Epithelial cell of alveolus of lung (primary cell): ENCODE measurements around the gene CDK11B. TPM values are rescaled to one million over a fixed set of nuclear protein-coding genes. Genes with fewer than 3 reads are reported as not detected.

ENCODE experiments used
- total RNA-seq: library from RNA; depleted of rRNA; stranded (reverse); fragments of >200 nt; gene quantifications from 2 replicates; pipeline ENCODE4 v1.2.1, GENCODE V29; 2015

Gene CDK11B
- 9.6 and 14.5 TPM in 2 replicates for total RNA-seq

DNA sequence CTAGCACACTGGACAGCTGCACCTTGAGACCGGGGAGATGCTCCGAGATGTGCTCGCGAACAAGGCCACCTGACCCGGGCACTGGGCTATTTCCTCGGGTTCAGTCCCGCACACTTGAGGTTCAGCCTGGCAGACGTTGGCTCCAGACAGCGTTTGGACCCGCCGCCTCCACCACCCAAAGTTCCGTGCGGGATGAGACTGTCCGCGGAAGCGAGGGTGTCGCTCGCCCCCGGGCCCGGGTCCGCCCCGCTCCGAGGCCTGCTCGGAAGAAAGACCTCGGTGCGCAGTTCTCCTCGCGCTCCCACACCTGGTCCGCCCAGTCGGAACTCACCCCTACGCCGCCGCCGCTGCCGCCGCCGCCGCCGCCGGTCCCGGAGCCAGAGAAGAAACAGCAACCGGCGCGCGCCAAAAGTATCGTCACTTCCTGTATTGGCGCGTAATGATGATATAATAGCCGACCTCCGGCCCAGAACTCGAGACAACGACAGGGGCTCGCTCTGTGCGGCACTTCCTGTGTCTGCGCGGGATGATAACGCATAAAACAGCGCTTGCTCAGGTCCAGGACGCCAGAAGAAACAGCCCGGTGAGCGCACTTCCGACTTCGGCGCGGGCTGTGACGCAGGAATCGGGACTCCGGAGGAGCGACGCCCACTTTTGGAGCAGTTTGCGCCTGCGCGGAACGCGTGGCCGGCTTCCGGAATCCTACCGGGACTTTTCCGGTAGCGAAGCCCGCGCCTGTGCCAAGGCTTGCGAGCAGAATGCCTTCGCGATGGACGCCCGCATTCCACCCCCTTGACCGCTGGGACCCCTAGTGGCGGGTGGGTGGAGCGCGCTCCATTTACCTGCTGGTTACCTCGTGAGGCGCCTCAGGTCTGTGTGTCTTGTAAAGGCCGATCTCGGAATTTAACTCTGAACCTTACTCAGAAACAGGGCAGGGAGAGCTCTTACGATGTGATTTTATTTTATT is at the start of gene CDK11B:
Gene CDK11B, minus strand, starts transcription at position 422 of the 967 bp plus-strand sequence. CDS start 1,519 bp downstream, outside the sequence.

DNA sequence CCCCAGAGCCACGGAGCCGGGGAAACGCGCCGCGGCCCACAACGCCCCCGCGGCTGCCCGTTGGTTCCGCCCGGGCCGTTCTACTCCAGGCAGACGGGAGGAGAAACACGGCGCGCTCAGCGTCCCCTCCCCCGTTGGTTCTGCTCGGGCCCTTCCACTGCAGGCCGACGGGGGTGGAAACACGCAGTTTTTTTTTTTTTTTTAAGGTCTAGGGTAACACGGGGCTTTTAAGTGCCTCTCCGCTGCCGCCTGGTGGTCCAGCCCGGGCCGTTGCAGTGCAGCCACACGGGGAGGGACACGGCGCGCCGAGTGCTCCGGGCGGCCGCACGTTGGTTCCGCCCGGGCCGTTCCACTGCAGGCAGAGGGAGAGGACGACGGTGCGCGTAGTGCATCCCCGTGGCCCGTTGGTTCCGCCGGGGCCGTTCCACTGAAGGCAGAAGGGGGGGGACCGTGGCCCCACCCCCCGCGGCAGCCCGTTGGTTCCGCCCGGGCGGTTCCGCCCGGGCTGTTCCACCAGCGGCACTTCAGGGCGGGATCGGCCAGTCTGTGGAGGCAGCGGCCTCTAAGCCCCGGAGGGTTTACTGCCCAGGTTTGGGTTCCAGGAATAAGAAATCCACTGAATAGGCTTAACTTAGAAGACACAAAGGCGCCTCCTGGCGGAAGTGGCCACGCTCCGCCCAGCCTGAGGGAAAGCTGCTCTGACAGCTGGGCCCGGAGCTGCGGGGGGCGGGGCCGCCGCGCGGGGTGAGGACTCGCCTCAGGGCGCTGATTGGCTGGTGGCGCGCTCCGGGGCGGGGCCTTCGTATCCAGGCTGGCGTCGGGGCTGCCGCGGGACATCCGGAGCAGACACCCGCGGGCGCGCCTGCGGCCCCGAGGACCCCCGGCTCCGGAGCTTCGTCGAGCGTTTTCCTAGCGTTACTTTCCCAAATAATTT is 34.2 kb upstream of the CDK11B start, which contains the start of gene SLC35E2B:
Gene SLC35E2B, minus strand, starts transcription at position 82 of the 934 bp plus-strand sequence. CDS start 16,096 bp downstream, outside the sequence.

DNA sequence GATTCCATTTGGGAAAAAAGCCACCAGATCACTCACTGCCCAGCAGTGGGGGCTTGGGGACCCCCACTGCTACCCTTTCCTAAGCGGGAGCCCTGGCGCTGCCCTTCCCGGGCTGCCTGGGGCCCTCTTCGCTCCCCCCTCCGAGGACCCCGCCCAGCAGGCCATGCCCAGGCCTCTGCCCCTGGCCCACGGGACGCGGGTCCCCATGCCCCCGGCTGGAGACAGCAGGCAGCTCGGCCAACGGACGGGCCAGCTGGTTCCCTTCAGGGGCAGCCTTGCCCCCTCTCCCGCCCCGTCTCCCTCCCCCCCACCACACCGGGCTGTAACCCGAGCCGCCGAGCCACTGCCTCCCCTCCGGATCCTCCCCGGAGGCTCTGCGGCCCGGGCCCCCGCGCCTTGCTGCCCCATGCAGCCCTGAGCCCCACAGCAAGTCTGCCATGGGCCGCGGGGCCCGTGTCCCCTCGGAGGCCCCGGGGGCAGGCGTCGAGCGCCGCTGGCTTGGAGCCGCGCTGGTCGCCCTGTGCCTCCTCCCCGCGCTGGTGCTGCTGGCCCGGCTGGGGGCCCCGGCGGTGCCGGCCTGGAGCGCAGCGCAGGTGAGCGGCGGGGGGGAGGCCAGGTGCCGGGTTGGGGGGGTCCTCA is 26.9 kb downstream of the CDK11B start, which contains the start of gene MMP23B:
Gene MMP23B, plus strand, starts transcription at position 392 of the 639 bp plus-strand sequence. Its CDS starts 46 bp downstream, at position 438.

DNA sequence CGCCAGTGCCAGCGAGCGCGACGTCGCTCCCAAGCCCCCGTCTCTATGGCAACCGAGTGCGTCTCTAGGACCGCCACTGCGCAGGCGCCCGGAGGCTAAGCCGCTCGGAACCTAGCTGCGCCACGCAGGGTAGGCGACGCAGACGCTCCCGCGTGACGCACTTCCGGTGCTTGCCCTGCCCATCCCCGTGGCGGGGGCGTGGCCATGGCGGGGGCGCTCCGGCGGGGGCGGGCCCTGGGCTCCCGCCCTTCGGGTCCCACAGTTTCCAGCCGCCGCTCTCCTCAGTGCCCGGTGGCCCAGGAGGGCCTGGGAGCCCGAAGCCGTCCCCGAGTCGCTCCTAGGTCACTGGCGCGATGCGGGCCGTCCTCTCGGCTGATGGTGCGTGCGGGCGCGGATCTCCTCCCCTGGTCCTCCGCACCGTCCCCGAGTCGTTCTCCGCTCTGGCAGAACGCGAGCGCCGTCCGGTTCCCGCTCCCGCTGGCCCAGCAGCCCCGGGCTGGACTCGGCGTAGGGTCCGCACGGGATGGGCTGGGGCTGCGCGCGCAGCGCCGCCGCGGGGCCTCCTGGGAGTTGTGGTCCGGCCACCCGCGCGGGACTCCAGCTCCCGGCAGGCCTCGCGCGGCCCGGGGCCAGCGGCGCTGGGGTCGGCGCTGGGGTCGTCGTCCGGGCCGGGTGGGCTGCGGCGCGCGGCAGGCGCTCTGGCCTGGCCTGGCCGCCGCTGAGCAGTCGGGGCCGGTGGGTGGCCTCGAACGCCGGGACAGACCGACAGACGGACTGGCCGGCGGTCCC is 43.4 kb downstream of the CDK11B start, which contains the start of gene MIB2:
Gene MIB2, plus strand, starts transcription at position 245 of the 789 bp plus-strand sequence. CDS start 7,953 bp downstream, outside the sequence.

DNA sequence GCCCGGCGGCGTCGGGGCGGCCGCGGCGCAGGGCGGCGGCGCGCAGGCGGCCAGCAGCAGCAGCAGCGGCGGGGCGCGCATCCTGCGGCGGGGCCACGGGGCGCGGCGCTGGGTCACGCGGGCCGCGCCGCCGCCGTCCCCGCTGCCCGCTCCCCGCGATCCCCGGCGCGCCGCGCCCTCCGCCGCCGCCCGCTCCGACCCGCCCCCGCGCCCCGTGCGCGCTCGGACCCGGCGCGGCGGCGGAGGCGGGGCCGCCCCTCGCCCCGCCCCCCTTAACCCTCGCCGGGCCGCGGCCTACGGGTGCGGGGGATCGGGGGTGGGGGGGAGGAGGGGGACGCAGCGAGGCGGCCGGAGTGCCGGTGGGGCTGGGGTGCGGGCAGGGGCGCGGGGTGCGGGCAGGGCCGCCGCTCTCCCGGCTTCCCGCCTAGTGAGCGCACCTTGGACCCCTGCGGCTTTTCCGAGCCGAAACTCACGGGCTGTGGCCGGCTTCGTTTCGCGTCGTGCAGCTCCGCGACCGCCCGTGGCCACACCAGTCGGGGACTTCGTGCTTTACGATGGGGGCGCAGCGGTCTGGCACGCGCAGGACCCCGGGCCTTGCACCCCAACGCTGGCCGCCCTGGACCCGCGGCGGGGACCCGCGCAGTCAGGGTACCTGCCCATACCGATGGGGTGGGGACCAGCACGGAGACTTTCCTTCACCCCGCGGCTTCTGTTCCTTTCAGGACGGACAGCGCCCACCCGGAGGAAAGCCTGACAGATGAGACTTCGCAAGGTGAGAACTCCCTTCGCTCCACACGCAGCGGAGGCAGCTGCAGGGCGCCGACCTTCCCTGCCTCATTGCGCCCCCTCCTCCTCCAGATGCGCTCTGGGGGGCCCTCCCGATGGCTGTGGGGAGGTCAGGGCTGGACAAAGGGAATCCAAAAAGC is 58.6 kb downstream of the CDK11B start, which contains the start of gene FNDC10:
Gene FNDC10, minus strand, starts transcription at position 201 of the 926 bp plus-strand sequence. Its CDS starts 120 bp downstream, at position 81.

Other genes starting within 250 kb of the CDK11B start
- 3.1 and 4.1 TPM in 2 replicates for gene ANKRD65, start 237.7 kb downstream of the CDK11B start, total RNA-seq
- 30.5 and 35.1 TPM in 2 replicates for gene VWA1, start 223.3 kb downstream of the CDK11B start, total RNA-seq
- 0.13 TPM in 1 of 2 replicates, not detected in the other for gene ATAD3C, start 209.3 kb downstream of the CDK11B start, total RNA-seq
- 11.4 and 20.0 TPM in 2 replicates for gene ATAD3B, start 187.2 kb downstream of the CDK11B start, total RNA-seq
- gene ATAD3A, start 146.8 kb downstream of the CDK11B start, total RNA-seq, result 15.3 and 45.6 TPM in 2 replicates
- gene TMEM240, start 118.4 kb downstream of the CDK11B start, total RNA-seq, result 4.4 and 10.3 TPM in 2 replicates
- gene SSU72, start 84.1 kb downstream of the CDK11B start, total RNA-seq, result 107 and 127 TPM in 2 replicates
- gene FNDC10, start 58.9 kb downstream of the CDK11B start, total RNA-seq, result 5.6 and 6.3 TPM in 2 replicates
- 21.3 and 43.8 TPM in 2 replicates for gene MIB2, start 43.5 kb downstream of the CDK11B start, total RNA-seq
- gene MMP23B, start 26.8 kb downstream of the CDK11B start, total RNA-seq, result 9.3 and 90.0 TPM in 2 replicates
- gene SLC35E2B, start 33.8 kb upstream of the CDK11B start, total RNA-seq, result 34.1 and 59.7 TPM in 2 replicates
- gene CDK11A, start 65.4 kb upstream of the CDK11B start, total RNA-seq, result 5.2 and 17.6 TPM in 2 replicates
- 38.8 and 45.2 TPM in 2 replicates for gene NADK, start 119.5 kb upstream of the CDK11B start, total RNA-seq
- gene GNB1, start 232.1 kb upstream of the CDK11B start, total RNA-seq, result 140 and 180 TPM in 2 replicates